Measurements from ENCODE around the gene OR8D1. TPM values are rescaled to one million over a fixed set of nuclear protein-coding genes. Genes with fewer than 3 reads are reported as not detected.
"Not testable (repeated sequence)": the region's sequence is repeated elsewhere in the genome, so short reads cannot be mapped to it uniquely, and the experiment has no call there.

Gene OR8D1
- total RNA-seq, 1 donor from 2014 or later = not detected

DNA sequence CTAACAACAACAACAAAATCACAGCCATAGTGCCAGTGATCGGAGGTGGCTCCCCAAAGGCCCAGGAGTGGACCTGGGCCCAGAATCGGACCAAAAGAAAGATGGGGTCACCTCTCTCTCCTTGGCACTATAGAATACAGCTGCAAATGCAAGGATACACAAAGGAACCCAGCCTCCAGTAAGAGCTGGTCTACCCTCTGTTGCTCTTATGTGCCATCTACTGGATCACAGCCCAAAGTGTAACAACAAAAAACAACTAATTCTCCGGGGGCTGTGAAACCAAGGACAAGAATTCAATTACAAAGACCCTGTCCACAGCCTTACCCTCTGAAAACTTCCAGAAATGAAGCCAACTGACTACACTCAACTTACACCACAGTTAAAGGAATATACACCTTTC lies 35.9 kb downstream of the OR8D1 start:
- Histone ChIP-seq H3K27ac (no peak overlapping the region), H3K27me3 (no peaks in the 10 kb centered on the region), H3K4me1 (no peaks in the 10 kb centered on the region), H3K4me3 (no peak overlapping the region), H3K9me3 (no peaks in the 10 kb centered on the region), H3K36me3 (no peaks in the 10 kb centered on the region)
- no peak for DNase-seq (ENCODE audit: extremely low spot score in 2 of 2)
- intact Hi-C loops (cut with DNase I) = no loop called here
- TF ChIP-seq POLR2AphosphoS5 (IDR thresholded peaks at IDR 0.05; ENCODE audit: insufficient read depth in 1 of 2, low read depth in 1 of 2) (no peak), POLR2A (IDR thresholded peaks at IDR 0.05) (no peak)
- TF ChIP-seq, protein P1, sequence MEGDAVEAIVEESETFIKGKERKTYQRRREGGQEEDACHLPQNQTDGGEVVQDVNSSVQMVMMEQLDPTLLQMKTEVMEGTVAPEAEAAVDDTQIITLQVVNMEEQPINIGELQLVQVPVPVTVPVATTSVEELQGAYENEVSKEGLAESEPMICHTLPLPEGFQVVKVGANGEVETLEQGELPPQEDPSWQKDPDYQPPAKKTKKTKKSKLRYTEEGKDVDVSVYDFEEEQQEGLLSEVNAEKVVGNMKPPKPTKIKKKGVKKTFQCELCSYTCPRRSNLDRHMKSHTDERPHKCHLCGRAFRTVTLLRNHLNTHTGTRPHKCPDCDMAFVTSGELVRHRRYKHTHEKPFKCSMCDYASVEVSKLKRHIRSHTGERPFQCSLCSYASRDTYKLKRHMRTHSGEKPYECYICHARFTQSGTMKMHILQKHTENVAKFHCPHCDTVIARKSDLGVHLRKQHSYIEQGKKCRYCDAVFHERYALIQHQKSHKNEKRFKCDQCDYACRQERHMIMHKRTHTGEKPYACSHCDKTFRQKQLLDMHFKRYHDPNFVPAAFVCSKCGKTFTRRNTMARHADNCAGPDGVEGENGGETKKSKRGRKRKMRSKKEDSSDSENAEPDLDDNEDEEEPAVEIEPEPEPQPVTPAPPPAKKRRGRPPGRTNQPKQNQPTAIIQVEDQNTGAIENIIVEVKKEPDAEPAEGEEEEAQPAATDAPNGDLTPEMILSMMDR (IDR thresholded peaks at IDR 0.05) = no peak

DNA sequence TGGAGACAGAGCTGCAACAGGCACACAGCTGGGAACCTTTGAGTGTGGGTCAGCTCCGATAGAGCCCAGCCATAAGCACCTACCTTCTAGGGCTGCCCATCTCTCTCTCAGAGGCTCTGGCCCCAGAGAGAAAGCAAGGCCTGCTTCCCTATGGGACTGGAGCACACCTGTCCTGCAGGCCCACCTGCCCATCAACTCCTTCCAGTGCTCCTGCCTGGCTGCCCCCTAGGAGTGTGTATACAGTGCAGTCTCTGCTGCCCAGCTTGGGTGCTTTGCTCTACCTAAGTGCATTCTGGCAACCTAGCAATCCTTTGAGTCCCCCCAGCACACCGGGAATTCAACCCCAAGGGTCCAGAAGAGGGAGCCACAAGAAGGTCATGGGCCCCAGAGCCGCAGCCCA lies 36.5 kb downstream of the OR8D1 start:
- intact Hi-C loops (cut with DNase I) = no loop called here
- H3K27me3 ChIP-seq = no peaks in the 10 kb centered on the region
- H3K27ac ChIP-seq = no peak overlapping the region
- DNase-seq (ENCODE audit: extremely low spot score in 2 of 2) = no peak
- H3K4me3 ChIP-seq = no peak overlapping the region
- no peaks in the 10 kb centered on the region for H3K4me1 ChIP-seq
- no peaks in the 10 kb centered on the region for H3K9me3 ChIP-seq
- TF ChIP-seq POLR2AphosphoS5 (IDR thresholded peaks at IDR 0.05; ENCODE audit: insufficient read depth in 1 of 2, low read depth in 1 of 2) (no peak), POLR2A (IDR thresholded peaks at IDR 0.05) (no peak)
- TF ChIP-seq, protein P1 (IDR thresholded peaks at IDR 0.05) = no peak
- no peaks in the 10 kb centered on the region for H3K36me3 ChIP-seq

DNA sequence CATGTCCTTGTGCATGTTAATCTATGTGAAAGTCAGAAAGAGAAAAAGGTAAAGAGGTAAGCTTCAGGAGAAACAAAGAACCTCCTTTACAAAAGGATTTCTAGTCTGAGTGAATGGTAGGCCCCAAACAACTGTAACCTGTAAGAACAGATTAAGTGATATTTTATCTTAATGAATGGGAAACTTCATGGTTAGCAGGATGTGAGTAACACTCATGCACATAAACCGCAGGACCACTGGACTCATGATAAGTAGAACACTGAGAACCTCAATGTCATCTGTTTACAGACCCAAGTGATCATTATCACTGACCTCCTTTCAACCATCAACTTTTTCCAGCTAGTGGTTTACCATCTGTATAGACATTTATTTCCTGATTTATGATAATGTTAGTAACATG lies 37.7 kb downstream of the OR8D1 start:
- intact Hi-C loops (cut with DNase I) = no loop called here
- no peak overlapping the region for H3K27ac ChIP-seq
- H3K9me3 ChIP-seq = no peaks in the 10 kb centered on the region
- no peaks in the 10 kb centered on the region for H3K27me3 ChIP-seq
- H3K4me1 ChIP-seq = no peaks in the 10 kb centered on the region
- TF ChIP-seq POLR2A (IDR thresholded peaks at IDR 0.05) (no peak), POLR2AphosphoS5 (IDR thresholded peaks at IDR 0.05; ENCODE audit: insufficient read depth in 1 of 2, low read depth in 1 of 2) (no peak)
- TF ChIP-seq, protein P1 (IDR thresholded peaks at IDR 0.05) = no peak
- H3K4me3 ChIP-seq = no peak overlapping the region
- H3K36me3 ChIP-seq = no peaks in the 10 kb centered on the region
- no peak for DNase-seq (ENCODE audit: extremely low spot score in 2 of 2)

DNA sequence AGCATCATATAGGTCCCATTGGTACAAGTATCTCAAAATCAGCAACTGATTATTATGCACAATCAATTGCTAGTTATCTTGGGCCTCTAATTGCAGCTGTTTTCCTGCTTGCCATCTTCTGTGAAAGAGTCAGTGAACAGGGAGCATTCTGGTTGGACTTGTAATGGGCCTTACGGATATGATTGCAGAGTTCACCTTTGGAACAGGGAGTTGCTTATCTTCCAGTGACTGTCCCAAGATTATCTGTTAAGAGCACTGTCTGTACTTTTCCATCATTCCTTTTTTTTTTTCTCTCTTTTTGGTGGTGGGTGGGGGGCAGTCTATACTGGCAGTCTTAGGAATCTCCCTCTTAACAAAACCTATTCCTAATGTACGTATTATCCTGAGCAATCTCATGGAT lies 39.7 kb downstream of the OR8D1 start:
- intact Hi-C loops (cut with DNase I) = no loop called here
- no peaks in the 10 kb centered on the region for H3K4me1 ChIP-seq
- TF ChIP-seq, protein P1 (IDR thresholded peaks at IDR 0.05) = no peak
- no peak for TF ChIP-seq POLR2A (IDR thresholded peaks at IDR 0.05)
- no peak for TF ChIP-seq POLR2AphosphoS5 (IDR thresholded peaks at IDR 0.05; ENCODE audit: insufficient read depth in 1 of 2, low read depth in 1 of 2)
- no peak overlapping the region for H3K27ac ChIP-seq
- no peak for DNase-seq (ENCODE audit: extremely low spot score in 2 of 2)
- no peaks in the 10 kb centered on the region for H3K9me3 ChIP-seq
- H3K4me3 ChIP-seq = no peak overlapping the region
- H3K27me3 ChIP-seq = no peaks in the 10 kb centered on the region
- H3K36me3 ChIP-seq = no peaks in the 10 kb centered on the region

DNA sequence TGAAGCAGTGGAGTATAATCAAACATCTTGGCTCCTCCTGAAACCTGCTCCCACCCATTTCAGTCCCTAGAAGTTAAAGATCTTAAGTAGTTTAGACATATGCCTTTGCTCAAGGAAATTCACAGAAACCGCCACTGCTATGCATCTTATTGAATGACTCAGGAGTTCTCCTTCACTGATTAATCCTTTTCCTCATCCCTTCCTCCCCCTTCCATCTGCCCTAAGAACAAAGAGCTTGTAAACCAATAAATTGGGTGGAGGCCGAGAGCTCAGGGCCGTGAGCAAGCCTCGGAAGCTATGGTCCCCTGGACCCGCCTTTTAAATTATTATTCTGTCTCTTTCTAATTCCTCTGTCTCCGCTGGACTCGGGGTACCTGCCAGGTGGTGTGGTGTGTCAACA lies 42.9 kb downstream of the OR8D1 start:
- H3K9me3 ChIP-seq; H3K4me3 ChIP-seq; H3K36me3 ChIP-seq; H3K27ac ChIP-seq; DNase-seq (ENCODE audit: extremely low spot score in 2 of 2); intact Hi-C loops (cut with DNase I); H3K27me3 ChIP-seq; H3K4me1 ChIP-seq: not testable (repeated sequence)

DNA sequence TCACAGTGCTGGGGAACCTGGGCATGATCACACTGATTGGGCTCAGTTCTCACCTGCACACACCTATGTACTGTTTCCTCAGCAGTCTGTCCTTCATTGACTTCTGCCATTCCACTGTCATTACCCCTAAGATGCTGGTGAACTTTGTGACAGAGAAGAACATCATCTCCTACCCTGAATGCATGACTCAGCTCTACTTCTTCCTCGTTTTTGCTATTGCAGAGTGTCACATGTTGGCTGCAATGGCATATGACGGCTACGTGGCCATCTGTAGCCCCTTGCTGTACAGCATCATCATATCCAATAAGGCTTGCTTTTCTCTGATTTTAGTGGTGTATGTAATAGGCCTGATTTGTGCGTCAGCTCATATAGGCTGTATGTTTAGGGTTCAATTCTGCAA lies 48.7 kb downstream of the OR8D1 start:
- H3K27me3 ChIP-seq; H3K4me1 ChIP-seq; H3K4me3 ChIP-seq; H3K9me3 ChIP-seq; H3K27ac ChIP-seq; intact Hi-C loops (cut with DNase I); H3K36me3 ChIP-seq; DNase-seq (ENCODE audit: extremely low spot score in 2 of 2): not testable (repeated sequence)

Measured in vagina (tissue), 2 donors.